Myometrial cell (primary cell): ENCODE measurements around the gene GNA15. TPM values are rescaled to one million over a fixed set of nuclear protein-coding genes. Genes with fewer than 3 reads are reported as not detected.

ENCODE experiments used
- total RNA-seq: library from RNA; depleted of rRNA; stranded (reverse); fragments of >200 nt; gene quantifications from 2 replicates; pipeline ENCODE4 v1.2.3, GENCODE V29; 2015

The GNA15 gene, protein sequence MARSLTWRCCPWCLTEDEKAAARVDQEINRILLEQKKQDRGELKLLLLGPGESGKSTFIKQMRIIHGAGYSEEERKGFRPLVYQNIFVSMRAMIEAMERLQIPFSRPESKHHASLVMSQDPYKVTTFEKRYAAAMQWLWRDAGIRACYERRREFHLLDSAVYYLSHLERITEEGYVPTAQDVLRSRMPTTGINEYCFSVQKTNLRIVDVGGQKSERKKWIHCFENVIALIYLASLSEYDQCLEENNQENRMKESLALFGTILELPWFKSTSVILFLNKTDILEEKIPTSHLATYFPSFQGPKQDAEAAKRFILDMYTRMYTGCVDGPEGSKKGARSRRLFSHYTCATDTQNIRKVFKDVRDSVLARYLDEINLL
- total RNA-seq: 0.35 TPM in 1 of 2 replicates, not detected in the other

DNA sequence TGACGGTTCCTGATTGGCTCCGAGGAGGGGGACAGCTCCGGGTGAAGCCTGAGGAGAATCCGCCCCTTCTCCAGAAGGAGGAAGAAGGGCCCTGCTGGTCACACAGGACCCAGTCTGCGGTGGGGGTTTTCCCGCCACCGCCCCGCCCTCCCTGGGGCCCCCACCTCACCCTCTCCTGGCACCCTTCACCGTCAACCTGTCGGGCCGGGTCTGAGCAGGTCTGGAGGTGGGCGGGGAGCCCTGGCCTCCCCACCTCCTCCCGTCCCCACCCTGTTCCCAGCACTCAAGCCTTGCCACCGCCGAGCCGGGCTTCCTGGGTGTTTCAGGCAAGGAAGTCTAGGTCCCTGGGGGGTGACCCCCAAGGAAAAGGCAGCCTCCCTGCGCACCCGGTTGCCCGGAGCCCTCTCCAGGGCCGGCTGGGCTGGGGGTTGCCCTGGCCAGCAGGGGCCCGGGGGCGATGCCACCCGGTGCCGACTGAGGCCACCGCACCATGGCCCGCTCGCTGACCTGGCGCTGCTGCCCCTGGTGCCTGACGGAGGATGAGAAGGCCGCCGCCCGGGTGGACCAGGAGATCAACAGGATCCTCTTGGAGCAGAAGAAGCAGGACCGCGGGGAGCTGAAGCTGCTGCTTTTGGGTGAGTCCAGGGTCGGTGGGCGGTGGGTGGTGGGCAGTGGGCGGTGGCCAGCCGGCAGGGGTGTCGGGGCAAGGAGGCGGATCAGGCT is at the start of gene GNA15:
Gene GNA15 (plus strand): TSS at position 73 of the 723 bp plus-strand sequence. CDS start 418 bp downstream, at position 491.

DNA sequence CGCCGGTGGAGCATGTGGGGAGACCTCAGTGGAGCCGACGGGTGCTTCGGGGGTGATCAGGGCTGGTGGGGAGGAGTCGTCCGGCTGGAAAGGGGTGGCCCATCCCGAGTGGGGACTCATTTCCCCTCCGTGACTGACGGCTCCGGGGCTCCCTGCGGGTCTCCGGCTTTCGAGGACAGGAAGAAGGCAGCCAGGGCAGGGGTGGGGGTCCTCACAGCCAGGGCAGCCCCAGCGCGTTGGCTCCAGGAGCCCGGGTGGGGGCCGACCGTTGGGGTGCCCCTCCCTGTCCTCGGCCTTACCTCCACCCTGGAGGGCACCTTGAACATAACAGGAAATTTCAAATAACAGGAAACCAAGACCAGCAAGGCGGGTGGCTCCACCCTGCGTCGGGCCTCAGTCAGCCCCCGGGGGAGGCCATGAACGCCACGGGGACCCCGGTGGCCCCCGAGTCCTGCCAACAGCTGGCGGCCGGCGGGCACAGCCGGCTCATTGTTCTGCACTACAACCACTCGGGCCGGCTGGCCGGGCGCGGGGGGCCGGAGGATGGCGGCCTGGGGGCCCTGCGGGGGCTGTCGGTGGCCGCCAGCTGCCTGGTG is 42.6 kb downstream of the GNA15 start, which contains the start of gene S1PR4:
Gene S1PR4 (plus strand): TSS at position 393 of the 596 bp plus-strand sequence. CDS start 24 bp downstream, at position 417.

DNA sequence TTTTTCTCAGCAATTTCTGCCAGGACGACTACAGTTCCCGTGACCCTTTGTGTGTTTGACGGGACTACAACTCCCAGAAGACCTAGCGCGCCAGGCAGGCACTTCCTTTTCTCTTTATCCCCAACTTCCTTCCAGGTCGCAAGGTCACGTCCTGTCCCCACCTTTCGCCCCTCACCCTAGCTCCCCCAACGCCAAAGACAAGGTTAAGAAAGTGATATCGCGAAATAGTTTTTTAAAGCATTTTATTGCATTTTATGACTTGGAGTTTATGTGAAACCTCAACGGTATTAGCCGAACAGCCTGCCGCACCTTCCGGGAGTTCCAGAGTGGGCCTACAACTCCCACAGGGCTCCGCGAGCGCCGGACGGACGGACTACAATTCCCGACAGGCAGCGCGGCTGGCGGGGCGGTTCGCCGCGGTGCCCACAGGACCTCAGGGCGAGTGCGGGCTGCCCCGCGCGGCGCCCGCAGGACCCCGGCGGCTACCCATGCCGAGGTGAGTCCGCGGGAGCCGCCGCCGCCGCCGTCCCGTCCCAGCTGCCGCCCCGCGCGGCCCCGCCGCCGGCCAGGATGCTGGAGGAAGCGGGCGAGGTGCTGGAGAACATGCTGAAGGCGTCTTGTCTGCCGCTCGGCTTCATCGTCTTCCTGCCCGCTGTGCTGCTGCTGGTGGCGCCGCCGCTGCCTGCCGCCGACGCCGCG is 49.8 kb downstream of the GNA15 start, which contains the start of gene NCLN:
Gene NCLN (plus strand): TSS at position 470 of the 699 bp plus-strand sequence. CDS start 101 bp downstream, at position 571.

Other genes with a start within 250 kb of the GNA15 start
- gene ZNF57, start 235.1 kb upstream of the GNA15 start, total RNA-seq: 0.58 and 2.7 TPM in 2 replicates
- 2.0 and 3.5 TPM in 2 replicates for gene ZNF77, start 191.1 kb upstream of the GNA15 start, total RNA-seq
- 0.71 and 3.7 TPM in 2 replicates for gene TLE6, start 158.5 kb upstream of the GNA15 start, total RNA-seq
- 0.58 and 1.9 TPM in 2 replicates for gene TLE2, start 106.8 kb upstream of the GNA15 start, total RNA-seq
- gene TLE5, start 73.5 kb upstream of the GNA15 start, total RNA-seq: 358 and 456 TPM in 2 replicates
- gene GNA11, start 41.7 kb upstream of the GNA15 start, total RNA-seq: 58.0 and 86.2 TPM in 2 replicates
- gene S1PR4, start 42.7 kb downstream of the GNA15 start, total RNA-seq: not detected in 2 replicates
- gene NCLN, start 49.9 kb downstream of the GNA15 start, total RNA-seq: 124 and 130 TPM in 2 replicates
- not detected in 2 replicates for gene CELF5, start 88.6 kb downstream of the GNA15 start, total RNA-seq
- 38.3 and 43.4 TPM in 2 replicates for gene NFIC, start 230.6 kb downstream of the GNA15 start, total RNA-seq